ENCODE measurements around the gene OPCML. TPM values are rescaled to one million over a fixed set of nuclear protein-coding genes. Genes with fewer than 3 reads are reported as not detected.

The OPCML gene
- total RNA-seq, 1 donor from 2014 or later = not detected

DNA sequence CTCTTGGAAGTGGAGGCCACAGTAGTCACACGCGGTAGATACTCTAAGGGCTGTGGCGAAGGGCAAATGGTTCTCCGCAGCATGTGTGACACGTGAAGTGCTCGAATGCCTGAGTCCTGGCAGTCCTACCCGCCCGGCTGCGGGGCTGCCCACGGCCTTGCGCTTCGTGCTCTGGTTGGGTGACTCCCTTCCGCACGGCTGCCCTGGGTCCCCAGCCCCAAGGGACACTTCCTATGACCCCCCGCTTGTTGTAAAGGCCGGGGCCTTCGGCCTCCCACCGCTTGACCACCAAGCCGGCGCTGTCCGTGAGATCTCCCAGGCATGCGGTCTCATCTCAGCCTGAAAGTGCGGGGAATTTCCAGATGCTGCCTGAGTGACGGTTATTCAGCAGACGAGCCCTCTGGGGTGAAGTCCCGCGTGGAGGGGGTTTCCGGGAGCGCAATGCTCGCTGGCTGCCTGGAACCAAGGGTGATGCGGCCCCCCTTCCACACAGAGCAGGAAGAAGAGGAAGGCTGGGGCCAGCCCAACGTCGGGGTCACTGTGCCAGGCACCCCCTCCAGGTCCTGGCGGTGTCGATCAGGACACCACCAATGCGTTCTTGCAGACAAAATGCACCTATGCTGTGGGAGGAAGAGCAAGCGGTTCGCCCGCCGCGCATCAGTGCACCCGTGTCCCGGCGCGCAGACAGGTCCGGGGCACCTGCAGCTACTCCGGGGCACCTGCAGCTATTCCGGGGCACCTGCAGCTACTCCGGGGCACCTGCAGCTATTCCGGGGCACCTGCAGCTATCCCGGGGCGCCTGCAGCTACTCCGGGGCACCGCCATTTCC is 171.2 kb downstream of the OPCML start:
- Histone ChIP-seq H3K27ac (no peak overlapping the region), H3K4me1 (no peaks in the 10 kb centered on the region), H3K4me3 (no peak overlapping the region), H3K27me3 (no peaks in the 10 kb centered on the region), H3K36me3 (no peaks in the 10 kb centered on the region), H3K9me3 (no peaks in the 10 kb centered on the region)
- intact Hi-C loops (cut with DNase I) = no loop called here
- DNase-seq (ENCODE audit: extremely low spot score in 2 of 2) = no peak
- TF ChIP-seq POLR2AphosphoS5 (IDR thresholded peaks at IDR 0.05; ENCODE audit: insufficient read depth in 1 of 2, low read depth in 1 of 2) (no peak), POLR2A (IDR thresholded peaks at IDR 0.05) (no peak)
- TF ChIP-seq, protein P1, sequence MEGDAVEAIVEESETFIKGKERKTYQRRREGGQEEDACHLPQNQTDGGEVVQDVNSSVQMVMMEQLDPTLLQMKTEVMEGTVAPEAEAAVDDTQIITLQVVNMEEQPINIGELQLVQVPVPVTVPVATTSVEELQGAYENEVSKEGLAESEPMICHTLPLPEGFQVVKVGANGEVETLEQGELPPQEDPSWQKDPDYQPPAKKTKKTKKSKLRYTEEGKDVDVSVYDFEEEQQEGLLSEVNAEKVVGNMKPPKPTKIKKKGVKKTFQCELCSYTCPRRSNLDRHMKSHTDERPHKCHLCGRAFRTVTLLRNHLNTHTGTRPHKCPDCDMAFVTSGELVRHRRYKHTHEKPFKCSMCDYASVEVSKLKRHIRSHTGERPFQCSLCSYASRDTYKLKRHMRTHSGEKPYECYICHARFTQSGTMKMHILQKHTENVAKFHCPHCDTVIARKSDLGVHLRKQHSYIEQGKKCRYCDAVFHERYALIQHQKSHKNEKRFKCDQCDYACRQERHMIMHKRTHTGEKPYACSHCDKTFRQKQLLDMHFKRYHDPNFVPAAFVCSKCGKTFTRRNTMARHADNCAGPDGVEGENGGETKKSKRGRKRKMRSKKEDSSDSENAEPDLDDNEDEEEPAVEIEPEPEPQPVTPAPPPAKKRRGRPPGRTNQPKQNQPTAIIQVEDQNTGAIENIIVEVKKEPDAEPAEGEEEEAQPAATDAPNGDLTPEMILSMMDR (IDR thresholded peaks at IDR 0.05) = no peak

DNA sequence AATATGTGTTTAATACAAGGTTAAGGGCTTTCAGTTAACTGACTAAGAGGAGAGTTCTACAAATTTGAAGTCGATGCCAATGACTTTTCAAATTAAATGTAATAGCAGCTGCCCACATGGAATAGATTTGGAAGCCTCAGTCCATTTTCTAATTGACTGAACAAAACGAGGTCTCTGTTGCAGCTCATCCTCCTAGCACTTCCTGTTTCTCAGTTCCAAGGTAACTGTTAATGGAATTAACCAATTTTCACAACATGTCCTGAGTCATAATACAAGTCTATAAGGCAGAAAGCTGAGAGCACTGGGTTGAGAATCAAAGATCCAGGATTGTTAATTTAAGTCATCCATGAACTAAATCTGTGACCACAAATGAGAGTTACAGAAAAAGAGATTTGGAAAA is 177.2 kb downstream of the OPCML start:
- TF ChIP-seq POLR2AphosphoS5 (IDR thresholded peaks at IDR 0.05; ENCODE audit: insufficient read depth in 1 of 2, low read depth in 1 of 2) (no peak), POLR2A (IDR thresholded peaks at IDR 0.05) (no peak)
- TF ChIP-seq, protein P1 (IDR thresholded peaks at IDR 0.05) = no peak
- Histone ChIP-seq H3K4me3 (no peak overlapping the region), H3K27me3 (no peaks in the 10 kb centered on the region), H3K36me3 (no peaks in the 10 kb centered on the region), H3K4me1 (no peaks in the 10 kb centered on the region), H3K9me3 (no peaks in the 10 kb centered on the region), H3K27ac (no peak overlapping the region)
- DNase-seq (ENCODE audit: extremely low spot score in 2 of 2) = no peak
- intact Hi-C loops (cut with DNase I) = no loop called here

DNA sequence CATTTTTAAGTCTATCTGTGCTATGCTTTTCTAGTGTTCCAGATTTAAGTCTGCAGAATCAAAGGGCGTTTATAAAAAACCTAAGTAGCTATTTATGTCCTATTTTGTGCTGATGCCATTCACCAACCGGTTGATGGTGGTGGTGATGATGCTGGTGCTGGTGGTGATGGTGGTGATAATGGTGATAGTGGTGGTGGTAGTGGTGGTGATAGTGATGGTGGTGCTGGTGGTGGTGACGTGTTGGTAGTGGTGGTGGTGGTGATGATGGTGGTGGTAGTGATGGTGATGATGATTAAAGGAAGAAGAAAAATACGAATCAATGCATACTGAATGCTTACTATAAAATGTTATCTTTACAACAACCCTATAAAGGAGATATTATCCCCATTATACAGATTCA is 178.2 kb downstream of the OPCML start:
- no peak for DNase-seq (ENCODE audit: extremely low spot score in 2 of 2)
- intact Hi-C loops (cut with DNase I) = no loop called here
- H3K4me1 ChIP-seq = no peaks in the 10 kb centered on the region

DNA sequence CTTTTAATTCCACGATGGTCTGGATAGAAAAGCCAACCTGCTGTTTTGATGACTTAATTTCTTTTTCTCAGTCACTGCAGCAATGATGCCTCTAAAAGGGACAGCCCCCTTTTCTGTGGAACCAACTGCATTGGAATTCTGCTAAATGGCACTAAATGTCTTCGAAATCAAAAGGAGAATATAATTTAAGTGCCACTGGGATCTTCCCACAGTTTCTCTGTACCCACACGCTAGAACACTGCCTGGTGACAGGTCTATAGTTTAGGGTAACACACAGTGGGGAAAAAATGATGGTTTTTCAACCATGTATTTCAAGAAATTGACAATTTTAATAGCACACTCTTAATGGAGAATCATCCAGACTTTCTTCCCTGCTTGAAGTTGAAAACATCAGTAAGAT is 182.3 kb downstream of the OPCML start:
- DNase-seq (ENCODE audit: extremely low spot score in 2 of 2) = no peak
- no peak overlapping the region for H3K27ac ChIP-seq
- intact Hi-C loops (cut with DNase I) = no loop called here
- H3K4me3 ChIP-seq = no peak overlapping the region
- no peaks in the 10 kb centered on the region for H3K9me3 ChIP-seq
- no peaks in the 10 kb centered on the region for H3K27me3 ChIP-seq
- no peaks in the 10 kb centered on the region for H3K4me1 ChIP-seq
- TF ChIP-seq, protein P1 (IDR thresholded peaks at IDR 0.05) = no peak
- no peak for TF ChIP-seq POLR2A (IDR thresholded peaks at IDR 0.05)
- no peak for TF ChIP-seq POLR2AphosphoS5 (IDR thresholded peaks at IDR 0.05; ENCODE audit: insufficient read depth in 1 of 2, low read depth in 1 of 2)
- no peaks in the 10 kb centered on the region for H3K36me3 ChIP-seq

More for the DNA sequence above, 178.2 kb downstream of the OPCML start:
- no peak overlapping the region for H3K27ac ChIP-seq
- no peaks in the 10 kb centered on the region for H3K9me3 ChIP-seq
- no peak overlapping the region for H3K4me3 ChIP-seq
- H3K36me3 ChIP-seq = no peaks in the 10 kb centered on the region
- H3K27me3 ChIP-seq = no peaks in the 10 kb centered on the region
- TF ChIP-seq, protein P1 (IDR thresholded peaks at IDR 0.05) = no peak
- no peak for TF ChIP-seq POLR2AphosphoS5 (IDR thresholded peaks at IDR 0.05; ENCODE audit: insufficient read depth in 1 of 2, low read depth in 1 of 2)
- no peak for TF ChIP-seq POLR2A (IDR thresholded peaks at IDR 0.05)

DNA sequence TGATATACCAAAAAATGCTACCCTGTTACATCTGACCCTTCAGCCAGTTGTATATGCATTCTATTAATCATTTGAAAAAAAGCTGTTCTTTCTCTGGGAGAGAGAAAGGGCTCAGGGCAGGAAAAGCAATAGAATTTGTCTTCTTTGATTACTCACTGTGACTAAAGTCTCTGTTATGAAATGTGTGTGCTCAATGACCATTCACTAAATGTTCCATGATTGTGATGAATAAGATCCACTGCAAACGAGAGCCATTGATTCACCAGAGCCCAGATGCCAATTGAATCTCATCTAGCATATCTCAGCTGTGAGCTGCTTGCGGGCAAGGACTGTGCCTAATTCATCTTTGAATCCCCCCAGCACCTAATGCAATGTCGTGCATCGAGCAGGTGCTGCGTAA is 184.3 kb downstream of the OPCML start:
- H3K4me3 ChIP-seq = no peak overlapping the region
- intact Hi-C loops (cut with DNase I) = no loop called here
- DNase-seq (ENCODE audit: extremely low spot score in 2 of 2) = no peak
- no peaks in the 10 kb centered on the region for H3K4me1 ChIP-seq
- H3K9me3 ChIP-seq = no peaks in the 10 kb centered on the region
- TF ChIP-seq, protein P1 (IDR thresholded peaks at IDR 0.05) = no peak
- TF ChIP-seq POLR2A (IDR thresholded peaks at IDR 0.05) = no peak
- no peak for TF ChIP-seq POLR2AphosphoS5 (IDR thresholded peaks at IDR 0.05; ENCODE audit: insufficient read depth in 1 of 2, low read depth in 1 of 2)
- no peaks in the 10 kb centered on the region for H3K36me3 ChIP-seq
- no peak overlapping the region for H3K27ac ChIP-seq
- no peaks in the 10 kb centered on the region for H3K27me3 ChIP-seq

All from vagina (tissue), 2 donors.